DND-41 (cell line): ENCODE data around the gene MCOLN1.

ENCODE experiments used
- EZH2 ChIP-seq: IDR thresholded peaks from 3 replicates; pipeline ENCODE4 v1.6.1; 2012; ENCODE audit warnings: borderline replicate concordance, low read depth, mild to moderate bottlenecking, moderate library complexity, low read length, inconsistent platforms; ENCODE audit not compliant: severe bottlenecking
- TF ChIP-seq, protein P1 (sequence below): IDR thresholded peaks from 2 replicates; pipeline ENCODE4 v1.5.1; 2012; ENCODE audit warnings: borderline replicate concordance, low read length, moderate library complexity, mild to moderate bottlenecking; ENCODE audit not compliant: poor library complexity, severe bottlenecking; ENCODE audit errors: extremely low read depth

DNA sequence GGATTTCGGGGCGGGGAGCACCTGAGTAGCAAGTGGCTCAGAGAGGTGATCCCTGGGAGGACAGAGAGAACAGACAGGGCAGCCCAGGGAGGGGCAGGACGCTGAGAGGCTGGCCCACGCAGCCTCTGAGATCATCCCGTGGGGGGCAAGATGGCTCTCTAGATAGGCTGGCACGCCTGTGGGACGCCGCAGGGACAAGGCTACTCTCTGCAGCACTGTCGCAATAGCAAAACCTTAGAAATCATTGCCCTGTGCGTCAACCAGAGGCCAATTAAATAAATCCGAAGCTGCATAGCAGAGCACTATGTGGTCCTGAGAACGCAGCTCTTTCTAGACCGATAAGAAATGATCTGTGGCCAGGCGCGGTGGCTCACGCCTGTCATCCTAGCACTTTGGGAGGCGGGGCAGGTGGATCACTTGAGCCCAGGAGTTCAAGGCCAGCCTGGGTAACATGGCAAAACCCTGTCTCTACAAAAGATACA is 38.7 kb upstream of the MCOLN1 start:
- TF ChIP-seq, protein P1, sequence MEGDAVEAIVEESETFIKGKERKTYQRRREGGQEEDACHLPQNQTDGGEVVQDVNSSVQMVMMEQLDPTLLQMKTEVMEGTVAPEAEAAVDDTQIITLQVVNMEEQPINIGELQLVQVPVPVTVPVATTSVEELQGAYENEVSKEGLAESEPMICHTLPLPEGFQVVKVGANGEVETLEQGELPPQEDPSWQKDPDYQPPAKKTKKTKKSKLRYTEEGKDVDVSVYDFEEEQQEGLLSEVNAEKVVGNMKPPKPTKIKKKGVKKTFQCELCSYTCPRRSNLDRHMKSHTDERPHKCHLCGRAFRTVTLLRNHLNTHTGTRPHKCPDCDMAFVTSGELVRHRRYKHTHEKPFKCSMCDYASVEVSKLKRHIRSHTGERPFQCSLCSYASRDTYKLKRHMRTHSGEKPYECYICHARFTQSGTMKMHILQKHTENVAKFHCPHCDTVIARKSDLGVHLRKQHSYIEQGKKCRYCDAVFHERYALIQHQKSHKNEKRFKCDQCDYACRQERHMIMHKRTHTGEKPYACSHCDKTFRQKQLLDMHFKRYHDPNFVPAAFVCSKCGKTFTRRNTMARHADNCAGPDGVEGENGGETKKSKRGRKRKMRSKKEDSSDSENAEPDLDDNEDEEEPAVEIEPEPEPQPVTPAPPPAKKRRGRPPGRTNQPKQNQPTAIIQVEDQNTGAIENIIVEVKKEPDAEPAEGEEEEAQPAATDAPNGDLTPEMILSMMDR, result no peak
- no peak for TF ChIP-seq EZH2
